Measurements from ENCODE around the gene PRRG2.
A peak's percentile ranks its signal among the peaks of the same experiment; 100 is the strongest.
"Not testable (repeated sequence)": the region's sequence is repeated elsewhere in the genome, so short reads cannot be mapped to it uniquely, and the experiment has no call there.

Gene PRRG2

GRCh38 chr19:49614096-49614833 is 33.1 kb downstream of the PRRG2 start:
- peak; percentile 25 for DNase-seq

DNA sequence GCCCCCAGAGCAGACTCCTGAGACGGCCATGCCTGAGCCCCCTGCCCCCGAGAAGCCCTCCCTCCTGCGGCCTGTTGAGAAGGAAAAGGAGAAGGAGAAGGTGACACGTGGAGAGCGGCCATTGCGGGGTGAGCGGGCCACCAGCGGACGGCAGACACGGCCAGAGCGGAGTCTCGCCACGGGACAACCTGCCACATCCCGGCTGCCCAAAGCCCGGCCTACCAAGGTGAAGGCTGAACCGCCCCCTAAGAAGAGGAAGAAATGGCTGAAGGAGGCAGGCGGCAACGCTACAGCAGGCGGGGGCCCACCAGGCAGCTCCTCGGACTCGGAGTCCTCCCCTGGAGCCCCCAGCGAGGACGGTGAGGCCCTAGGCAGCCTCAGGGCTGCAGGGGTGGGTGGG is 34.7 kb downstream of the PRRG2 start:
- no peak for DNase-seq

DNA sequence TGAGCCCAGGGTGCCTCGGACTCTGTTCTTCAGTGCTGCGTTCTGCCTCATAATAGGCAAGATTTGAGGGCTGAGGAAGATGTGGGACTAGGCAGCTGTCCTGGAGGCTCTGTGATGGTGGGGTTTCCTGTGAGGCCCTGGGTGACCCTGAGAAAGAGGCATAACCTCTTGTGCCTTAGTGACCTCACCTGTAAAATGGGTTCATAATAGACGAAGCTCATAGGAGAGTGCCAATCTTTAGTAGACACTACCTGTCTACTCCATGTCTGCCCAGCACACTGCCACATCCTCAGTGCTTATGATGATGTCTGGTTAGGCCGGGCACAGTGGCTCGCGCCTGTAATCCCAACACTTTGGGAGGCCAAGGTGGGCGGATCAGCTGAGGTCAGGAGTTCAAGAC is 35.4 kb downstream of the PRRG2 start:
- DNase-seq, result no peak

DNA sequence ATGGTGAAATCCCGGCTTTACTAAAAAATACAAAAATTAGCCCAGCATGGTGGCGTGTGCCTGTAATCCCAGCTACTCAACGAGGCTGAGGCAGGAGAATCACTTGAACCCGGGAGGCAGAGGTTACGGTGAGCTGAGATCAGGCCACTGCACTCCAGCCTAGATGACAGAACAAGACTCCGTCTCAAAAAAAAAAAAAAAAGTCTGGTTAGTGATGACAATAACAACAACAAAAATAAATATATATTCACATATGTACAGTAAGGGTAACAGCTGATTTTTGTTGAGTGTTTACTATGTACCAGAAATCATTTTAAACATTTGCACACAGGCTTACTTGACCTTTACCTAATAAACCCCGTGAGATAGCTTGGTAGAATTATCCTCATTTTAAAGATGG is 35.8 kb downstream of the PRRG2 start:
- DNase-seq, result no peak

GRCh38 chr19:49617860-49618259 is 36.7 kb downstream of the PRRG2 start:
- not testable (repeated sequence) for DNase-seq

- no peak for DNase-seq
Observed at GRCh38 chr19:49624967-49625910, 44.1 kb downstream of the PRRG2 start.

DNA sequence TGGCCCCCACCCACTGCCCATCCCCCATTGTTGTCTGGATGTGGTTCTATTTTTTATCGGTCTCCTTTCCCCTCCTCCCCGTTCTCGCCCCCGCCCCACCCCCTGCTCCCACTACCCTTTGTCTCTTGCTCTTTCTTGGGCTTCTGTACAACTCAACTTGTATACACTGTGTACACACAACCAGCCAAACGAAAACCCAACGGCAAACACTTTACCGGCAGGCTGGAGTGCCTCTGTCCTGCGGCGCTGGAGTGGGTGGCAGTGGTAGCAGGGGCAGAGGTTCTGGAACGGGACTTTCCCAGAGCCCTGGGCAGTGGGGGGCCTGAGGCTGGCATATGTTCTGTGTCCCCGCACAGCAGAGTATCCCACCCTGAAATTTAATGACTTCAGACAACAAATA is 45.1 kb downstream of the PRRG2 start:
- DNase-seq, result no peak

GRCh38 chr19:49629659-49630058 is 48.5 kb downstream of the PRRG2 start:
- no peak for DNase-seq

DNA sequence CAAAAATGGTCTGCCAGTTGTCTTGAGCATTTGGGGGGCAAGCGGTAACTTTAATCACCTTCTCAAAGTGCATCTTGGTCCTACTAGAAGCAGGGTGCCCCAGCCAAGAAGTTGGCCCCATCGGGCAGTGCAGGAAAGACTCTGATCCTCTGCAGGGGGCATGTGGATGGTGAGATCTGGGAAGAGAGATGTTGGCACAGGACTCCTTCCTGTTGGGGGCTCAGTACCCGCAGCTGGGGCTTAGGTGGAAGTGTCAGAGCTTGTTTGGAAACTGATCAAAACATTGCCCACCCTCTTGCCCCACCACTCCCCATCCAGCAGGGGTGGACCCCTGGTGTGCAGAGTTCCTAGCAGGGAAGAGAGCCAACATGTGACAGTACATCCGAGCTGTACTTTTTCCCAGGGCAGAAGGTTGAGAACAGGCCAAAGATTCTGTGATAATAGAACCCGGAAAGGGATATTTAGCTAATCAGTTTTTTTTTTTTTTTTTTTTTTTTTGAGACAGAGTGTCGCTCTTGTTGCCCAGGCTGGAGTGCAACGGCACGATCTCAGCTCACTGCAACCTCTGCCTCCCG is 50.0 kb downstream of the PRRG2 start:
- DNase-seq, result no peak

- DNase-seq, result no peak
Observed at GRCh38 chr19:49631610-49632192, 50.6 kb downstream of the PRRG2 start.

DNA sequence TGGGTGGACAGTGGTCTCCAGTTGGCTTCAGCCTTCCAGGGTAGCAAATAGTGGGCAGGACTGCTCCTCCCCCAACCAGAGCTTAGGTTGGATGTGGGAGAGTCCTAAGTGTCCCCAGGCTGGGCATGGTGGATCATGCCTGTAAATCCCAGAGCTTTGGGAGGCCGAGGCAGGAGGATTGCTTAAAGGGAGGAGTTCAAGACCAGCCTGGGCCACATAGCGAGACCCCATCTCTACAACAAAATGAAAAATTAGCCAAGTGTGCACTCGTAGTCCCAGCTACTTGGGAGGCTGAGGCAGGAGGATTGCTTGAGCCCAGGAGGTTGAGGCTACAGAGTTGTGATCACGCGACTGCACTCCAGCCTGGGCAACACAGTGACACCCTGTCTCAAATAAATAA is 51.5 kb downstream of the PRRG2 start:
- no peak for DNase-seq

DNA sequence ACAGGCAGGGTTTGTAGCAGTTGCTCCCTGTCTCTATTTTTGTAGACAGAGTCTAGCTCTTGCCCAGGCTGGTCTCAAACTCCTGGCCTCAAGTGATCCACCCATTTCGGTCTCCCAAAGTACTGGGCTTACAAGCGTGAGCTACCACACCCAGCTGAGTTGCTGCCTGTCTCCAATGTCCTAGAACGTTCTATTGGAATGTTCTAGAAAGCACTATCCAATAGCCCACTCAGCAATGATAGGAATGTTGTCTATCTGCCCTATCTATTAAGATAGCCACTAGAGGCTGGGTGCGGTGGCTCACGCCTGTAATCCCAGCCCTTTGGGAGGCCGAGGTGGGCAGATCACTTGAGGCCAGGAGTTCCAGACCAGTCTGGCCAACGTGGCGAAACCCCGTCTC is 52.2 kb downstream of the PRRG2 start:
- not testable (repeated sequence) for DNase-seq

DNA sequence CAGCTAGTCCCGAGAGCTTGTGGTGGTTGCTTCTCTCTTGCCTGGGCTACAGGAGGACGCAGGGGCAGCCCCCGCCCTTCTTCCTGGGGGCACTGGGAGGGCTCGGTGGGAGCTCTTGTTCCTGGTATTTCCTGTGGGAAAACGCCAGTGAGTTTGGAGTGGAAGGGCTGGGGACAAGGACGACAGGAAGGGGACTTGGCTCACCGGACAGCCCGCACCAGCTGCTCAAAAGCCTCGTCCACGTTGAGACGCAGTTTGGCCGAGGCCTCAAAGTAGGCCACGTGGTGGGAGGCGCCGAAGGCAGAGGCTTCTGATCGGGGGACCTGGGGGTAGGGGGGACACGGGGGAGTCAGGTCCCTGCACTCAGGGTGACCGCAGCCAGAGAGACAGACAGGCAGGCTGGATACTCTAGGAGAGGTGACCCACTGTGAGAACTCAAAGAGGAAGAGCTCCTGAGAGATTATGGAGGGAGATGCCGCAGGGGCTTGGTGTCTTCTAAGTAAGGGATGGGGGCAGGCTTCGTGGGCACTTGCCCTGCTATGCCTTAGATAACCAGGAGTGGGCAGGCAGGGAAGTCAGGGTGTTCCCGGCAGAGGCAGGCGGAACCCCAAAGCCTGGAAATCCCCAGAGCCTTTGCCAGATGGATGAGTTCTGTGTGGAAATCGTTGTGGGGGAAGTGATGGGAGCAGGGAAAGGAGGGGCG is 54.6 kb downstream of the PRRG2 start:
- DNase-seq, result no peak

DNA sequence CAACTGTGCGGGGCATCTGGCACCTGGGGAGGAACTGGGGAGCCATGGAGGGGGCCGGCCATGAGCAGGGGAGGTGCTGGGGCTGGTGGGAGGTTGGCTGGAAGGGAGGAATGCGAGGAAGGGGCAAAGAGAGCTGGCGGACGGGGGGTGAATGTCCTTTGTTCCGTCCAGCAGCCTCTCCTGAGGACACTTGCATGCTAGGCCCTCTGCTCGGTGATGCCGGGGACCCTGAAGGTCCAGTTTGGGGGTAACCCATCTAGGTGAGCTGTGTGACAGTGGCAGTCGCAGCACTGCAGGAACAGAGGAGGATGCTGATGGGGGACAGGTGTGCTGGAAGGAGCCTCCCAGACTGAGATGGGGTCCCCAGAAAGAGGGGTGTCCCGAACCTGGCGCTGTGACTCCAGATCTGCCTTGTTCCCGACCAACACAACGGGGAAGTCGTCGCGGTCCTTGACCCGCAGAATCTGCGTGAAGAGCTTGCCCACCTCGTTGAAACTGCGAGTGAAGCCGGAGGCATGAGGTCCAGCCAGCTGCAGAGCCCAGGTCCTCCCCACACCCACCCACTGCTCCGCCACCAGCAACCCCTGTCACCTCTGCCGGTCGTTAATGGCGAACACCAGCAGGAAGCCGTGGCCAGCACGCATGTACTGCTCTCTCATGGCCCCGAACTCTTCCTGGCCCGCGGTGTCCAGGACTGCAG is 55.3 kb downstream of the PRRG2 start:
- no peak for DNase-seq

DNA sequence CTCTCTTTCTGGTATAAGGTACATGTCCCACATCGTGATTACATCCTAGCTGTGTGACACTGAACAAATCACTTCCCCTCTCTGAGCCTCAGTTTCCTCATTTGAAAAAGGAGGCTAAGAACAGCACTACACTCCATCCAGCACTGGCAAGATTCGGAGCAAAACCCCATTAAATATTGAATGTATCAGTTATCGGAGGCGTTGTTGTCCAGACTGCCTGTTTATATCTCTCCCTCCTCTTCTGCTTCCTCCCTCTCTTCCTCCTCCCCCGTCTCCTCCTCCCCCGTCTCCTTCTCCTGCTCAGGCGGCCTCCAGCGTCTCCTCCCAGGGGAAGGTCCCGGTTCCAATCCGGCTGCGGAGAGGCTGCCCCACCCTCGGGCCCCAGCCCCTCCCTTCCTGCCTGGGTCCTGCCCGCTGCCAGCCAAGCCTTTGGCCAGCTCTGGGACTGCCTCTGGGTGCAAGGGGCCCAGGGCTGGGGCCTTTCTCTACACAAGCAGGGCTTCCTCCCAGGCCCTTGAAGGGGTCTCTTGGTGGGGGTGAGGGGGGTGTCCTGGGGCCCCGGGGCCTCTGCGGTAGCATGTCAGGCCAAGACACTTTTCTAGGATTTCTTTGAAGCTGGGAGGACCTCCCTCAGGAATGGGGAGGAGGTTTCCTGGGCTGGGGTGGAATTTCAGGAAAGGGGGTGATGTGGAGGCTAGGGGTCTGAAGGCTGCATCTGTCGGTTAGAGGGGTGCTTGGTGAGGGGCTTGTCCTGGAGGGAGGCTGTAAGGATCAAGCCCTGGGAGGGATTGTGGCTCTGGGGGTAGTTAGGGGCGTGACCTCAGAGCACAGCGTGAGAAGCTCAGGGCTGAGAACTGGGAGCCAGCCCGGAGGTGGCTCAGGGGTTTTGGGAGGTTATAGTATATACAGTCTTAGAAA is 57.0 kb downstream of the PRRG2 start:
- DNase-seq, result no peak

DNA sequence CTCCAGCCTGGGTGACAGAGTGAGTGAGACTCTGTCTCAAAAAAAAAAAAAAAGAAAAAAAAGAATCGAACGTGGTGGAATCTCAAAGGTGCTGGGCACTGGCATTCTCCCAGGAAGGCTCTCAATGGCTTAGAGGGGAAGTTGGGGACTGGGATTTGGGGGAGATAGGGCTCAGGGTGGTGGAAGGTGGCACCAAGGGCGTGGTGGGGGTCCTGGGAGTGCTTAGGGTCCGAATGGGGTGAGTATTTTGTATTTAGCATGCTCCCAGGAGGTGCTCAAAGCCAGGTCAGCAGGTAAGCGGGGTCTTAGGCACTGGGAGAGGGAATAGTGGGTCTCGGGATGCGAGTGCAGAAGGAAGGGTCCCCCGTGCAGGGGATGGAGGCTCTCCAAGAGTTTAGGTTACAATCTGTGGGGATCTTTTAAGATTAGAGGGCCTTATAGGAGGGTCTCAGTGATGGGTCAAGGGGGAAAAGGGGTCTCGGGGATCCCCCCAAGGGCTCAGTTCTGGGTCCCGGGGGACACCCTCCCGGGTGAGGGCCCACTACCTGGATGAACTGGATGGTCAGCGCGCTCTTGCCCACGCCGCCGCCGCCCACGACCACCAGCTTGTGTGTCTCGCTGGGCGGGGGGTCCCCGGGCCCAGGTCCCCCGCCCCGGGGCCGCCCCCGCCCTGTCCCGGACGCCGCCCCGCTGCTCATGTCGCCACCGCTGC is 58.4 kb downstream of the PRRG2 start:
- DNase-seq, result no peak

GRCh38 chr19:49640113-49640898 is 59.2 kb downstream of the PRRG2 start, which contains the start of gene RRAS:
Gene RRAS (minus strand): TSS chr19:49640143. CDS start chr19:49640098, 45 bp downstream.
- DNase-seq, result peak; percentile 100

All from stimulated activated CD4-positive, alpha-beta T cell treated with anti-CD3 and anti-CD28 coated beads, Interleukin-1b, Interleukin-23, amount 100 ng/mL, for 48 hours (primary cell).